ENCODE data around the gene THSD4. TPM values are rescaled to one million over a fixed set of nuclear protein-coding genes. Genes with fewer than 3 reads are reported as not detected.

Gene THSD4
- total RNA-seq, 2 experiments from 2014 or later: not detected

DNA sequence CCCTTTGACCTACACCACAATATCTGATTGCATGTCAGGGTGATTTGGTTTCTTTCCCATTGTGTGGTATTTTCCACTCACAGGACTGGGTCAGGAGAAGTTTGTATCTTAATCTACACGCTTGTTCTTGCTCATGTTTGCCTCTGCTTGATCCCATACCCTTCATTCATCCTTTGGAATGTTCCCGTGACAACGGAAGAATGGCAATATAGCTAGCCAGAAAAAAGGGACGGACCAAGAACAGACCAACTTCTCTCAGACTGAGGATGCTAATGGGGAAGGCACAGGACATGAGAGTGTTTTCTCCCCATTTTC lies 7.8 kb upstream of the THSD4 start:
- Histone ChIP-seq H3K27ac (ENCODE audit: low read depth, low read length, poor library complexity, severe bottlenecking) (no peak overlapping the region), H3K79me2 (ENCODE audit: insufficient read depth, low read depth, low read length) (no peaks in the 10 kb centered on the region), H3K4me1 (ENCODE audit: insufficient read depth, low read length, poor library complexity, severe bottlenecking) (no peaks in the 10 kb centered on the region), H3K9me3 (ENCODE audit: low read length) (no peaks in the 10 kb centered on the region), H3K4me3 (ENCODE audit: low read depth, low read length, poor library complexity, severe bottlenecking) (no peak overlapping the region), H3K4me2 (ENCODE audit: low read length) (no peak overlapping the region), H3K9me2 (ENCODE audit: insufficient read depth, low read length) (no peaks in the 10 kb centered on the region), H2AFZ (ENCODE audit: low read length) (no peak overlapping the region), H4K20me1 (ENCODE audit: insufficient read depth, low read length) (no peaks in the 10 kb centered on the region), H3K36me3 (ENCODE audit: insufficient read depth, low read length) (no peaks in the 10 kb centered on the region)
- intact Hi-C loops (cut with micrococcal nuclease; ENCODE audit: unreplicated experiment): no loop called here
- TF ChIP-seq, protein P1, sequence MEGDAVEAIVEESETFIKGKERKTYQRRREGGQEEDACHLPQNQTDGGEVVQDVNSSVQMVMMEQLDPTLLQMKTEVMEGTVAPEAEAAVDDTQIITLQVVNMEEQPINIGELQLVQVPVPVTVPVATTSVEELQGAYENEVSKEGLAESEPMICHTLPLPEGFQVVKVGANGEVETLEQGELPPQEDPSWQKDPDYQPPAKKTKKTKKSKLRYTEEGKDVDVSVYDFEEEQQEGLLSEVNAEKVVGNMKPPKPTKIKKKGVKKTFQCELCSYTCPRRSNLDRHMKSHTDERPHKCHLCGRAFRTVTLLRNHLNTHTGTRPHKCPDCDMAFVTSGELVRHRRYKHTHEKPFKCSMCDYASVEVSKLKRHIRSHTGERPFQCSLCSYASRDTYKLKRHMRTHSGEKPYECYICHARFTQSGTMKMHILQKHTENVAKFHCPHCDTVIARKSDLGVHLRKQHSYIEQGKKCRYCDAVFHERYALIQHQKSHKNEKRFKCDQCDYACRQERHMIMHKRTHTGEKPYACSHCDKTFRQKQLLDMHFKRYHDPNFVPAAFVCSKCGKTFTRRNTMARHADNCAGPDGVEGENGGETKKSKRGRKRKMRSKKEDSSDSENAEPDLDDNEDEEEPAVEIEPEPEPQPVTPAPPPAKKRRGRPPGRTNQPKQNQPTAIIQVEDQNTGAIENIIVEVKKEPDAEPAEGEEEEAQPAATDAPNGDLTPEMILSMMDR (conservative IDR thresholded peaks at IDR 0.05; ENCODE audit: low read length): no peak
- no peak for TF ChIP-seq EZH2phosphoT487 (IDR thresholded peaks at IDR 0.05; ENCODE audit: borderline replicate concordance, low read depth, low read length)
- no TSS peak for BruUV-seq (replicated peaks)
- ChIA-PET POLR2A (no interaction called here), CTCF (ENCODE audit: unreplicated experiment) (no interaction called here)
- no peak for DNase-seq (ENCODE audit: low spot score)

DNA sequence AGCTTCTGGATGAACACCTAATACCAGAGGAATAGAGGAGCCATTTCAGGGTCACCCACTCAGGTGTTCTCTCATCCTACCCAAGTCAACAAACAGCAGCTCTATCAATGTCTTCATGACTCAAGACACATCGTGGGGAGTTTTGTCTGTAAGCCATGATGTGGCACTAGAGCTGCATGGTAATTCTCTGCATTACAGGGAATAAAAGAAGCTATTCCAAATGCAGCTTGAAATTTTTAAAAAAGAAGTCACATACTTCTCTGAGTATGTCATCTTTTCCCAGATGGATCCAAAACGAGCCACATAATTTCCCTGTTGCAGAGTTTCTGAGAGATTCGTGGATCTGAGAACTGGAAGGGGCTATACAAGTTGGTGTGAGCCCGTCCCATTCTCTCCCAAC lies 6.1 kb upstream of the THSD4 start:
- Histone ChIP-seq H3K36me3 (ENCODE audit: insufficient read depth, low read length) (no peaks in the 10 kb centered on the region), H3K4me3 (ENCODE audit: low read depth, low read length, poor library complexity, severe bottlenecking) (no peak overlapping the region), H3K9me3 (ENCODE audit: low read length) (no peaks in the 10 kb centered on the region), H4K20me1 (ENCODE audit: insufficient read depth, low read length) (no peaks in the 10 kb centered on the region), H3K27ac (ENCODE audit: low read depth, low read length, poor library complexity, severe bottlenecking) (no peak overlapping the region), H3K4me2 (ENCODE audit: low read length) (no peak overlapping the region), H3K4me1 (ENCODE audit: insufficient read depth, low read length, poor library complexity, severe bottlenecking) (no peaks in the 10 kb centered on the region), H2AFZ (ENCODE audit: low read length) (no peak overlapping the region), H3K79me2 (ENCODE audit: insufficient read depth, low read depth, low read length) (no peaks in the 10 kb centered on the region), H3K9me2 (ENCODE audit: insufficient read depth, low read length) (no peaks in the 10 kb centered on the region)
- BruUV-seq (replicated peaks): no TSS peak
- intact Hi-C loops (cut with micrococcal nuclease; ENCODE audit: unreplicated experiment): no loop called here
- ChIA-PET POLR2A (interaction anchor here (0.5 kb wide), 1 partner anchor 193 kb away, joined by 3 read pairs; no protein-coding TSS in a partner anchor), CTCF (ENCODE audit: unreplicated experiment) (no interaction called here)
- no peak for DNase-seq (ENCODE audit: low spot score)
- TF ChIP-seq, protein P1 (conservative IDR thresholded peaks at IDR 0.05; ENCODE audit: low read length): no peak
- TF ChIP-seq EZH2phosphoT487 (IDR thresholded peaks at IDR 0.05; ENCODE audit: borderline replicate concordance, low read depth, low read length): no peak

DNA sequence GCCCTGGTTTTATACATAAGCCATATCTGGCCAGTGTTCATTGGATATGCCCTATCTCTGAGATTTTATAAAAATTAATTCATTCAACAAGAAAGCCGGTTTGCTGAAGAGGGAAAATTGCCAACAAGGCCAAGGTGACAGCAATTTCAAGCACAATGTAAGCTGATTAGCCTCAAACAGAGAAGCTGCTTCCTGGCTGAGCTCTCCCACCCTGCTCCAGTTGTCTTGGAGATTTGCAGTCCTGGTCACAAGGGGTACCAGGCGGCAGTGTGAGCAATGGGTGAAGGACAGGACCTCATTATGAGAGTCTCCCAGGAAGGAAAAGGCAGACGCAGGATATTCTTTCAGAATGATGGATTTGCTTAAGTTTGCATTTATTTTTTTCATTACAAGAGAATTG lies 5.4 kb upstream of the THSD4 start:
- intact Hi-C loops (cut with micrococcal nuclease; ENCODE audit: unreplicated experiment): no loop called here
- H2AFZ ChIP-seq (ENCODE audit: low read length): no peak overlapping the region
- no peak overlapping the region for H3K27ac ChIP-seq (ENCODE audit: low read depth, low read length, poor library complexity, severe bottlenecking)
- ChIA-PET POLR2A (no interaction called here), CTCF (ENCODE audit: unreplicated experiment) (no interaction called here)
- H3K36me3 ChIP-seq (ENCODE audit: insufficient read depth, low read length): no peaks in the 10 kb centered on the region
- BruUV-seq (replicated peaks): no TSS peak
- H3K9me2 ChIP-seq (ENCODE audit: insufficient read depth, low read length): no peaks in the 10 kb centered on the region
- H4K20me1 ChIP-seq (ENCODE audit: insufficient read depth, low read length): no peaks in the 10 kb centered on the region
- no peak for DNase-seq (ENCODE audit: low spot score)
- TF ChIP-seq, protein P1 (conservative IDR thresholded peaks at IDR 0.05; ENCODE audit: low read length): no peak
- no peak for TF ChIP-seq EZH2phosphoT487 (IDR thresholded peaks at IDR 0.05; ENCODE audit: borderline replicate concordance, low read depth, low read length)
- H3K4me3 ChIP-seq (ENCODE audit: low read depth, low read length, poor library complexity, severe bottlenecking): no peak overlapping the region
- H3K9me3 ChIP-seq (ENCODE audit: low read length): no peaks in the 10 kb centered on the region
- no peak overlapping the region for H3K4me2 ChIP-seq (ENCODE audit: low read length)
- H3K79me2 ChIP-seq (ENCODE audit: insufficient read depth, low read depth, low read length): no peaks in the 10 kb centered on the region
- no peaks in the 10 kb centered on the region for H3K4me1 ChIP-seq (ENCODE audit: insufficient read depth, low read length, poor library complexity, severe bottlenecking)
